Neutrophil (primary cell): ENCODE data around the gene CCDC78.

Experiments
- H3K27ac ChIP-seq: fragments of 200-600 bp; sonication (generic); 2 replicates; pipeline ENCODE4 v1.5.1; 2016; ENCODE audit warnings: mild to moderate bottlenecking, moderate library complexity
- H3K27me3 ChIP-seq: fragments of 200-600 bp; sonication (generic); 2 replicates; pipeline ENCODE4 v1.6.0; 2016; ENCODE audit warnings: mild to moderate bottlenecking
- H3K36me3 ChIP-seq: fragments of 200-600 bp; sonication (generic); 2 replicates; pipeline ENCODE4 v1.5.1; 2017
- H3K4me1 ChIP-seq, 2 experiments: fragments of 200-600 bp in 1 of 2; sonication (generic) in 1 of 2; 1 replicate in 1 of 2; 2 replicates in 1 of 2; pipeline versions ENCODE4 v1.5.1 to v1.6.1; 2013 to 2016; ENCODE audit warnings: low read depth in 1 of 2, low read length in 1 of 2, mild to moderate bottlenecking in 1 of 2, moderate library complexity in 1 of 2; ENCODE audit not compliant: control insufficient read depth in 1 of 2, insufficient read depth in 1 of 2
- H3K4me3 ChIP-seq, 2 experiments: fragments of 200-600 bp in 1 of 2; sonication (generic) in 1 of 2; 1 replicate in 1 of 2; 2 replicates in 1 of 2; pipeline ENCODE4 v1.5.1; 2013 to 2016; ENCODE audit warnings: low read depth in 1 of 2, low read length in 1 of 2, mild to moderate bottlenecking in 1 of 2, moderate library complexity in 1 of 2
- H3K9me3 ChIP-seq: fragments of 200-600 bp; sonication (generic); 2 replicates; pipeline ENCODE4 v1.5.1; 2016
- TF ChIP-seq, protein P1 (sequence below): fragments of 200-600 bp; sonication (generic); IDR thresholded peaks from 2 replicates; pipeline ENCODE4 v1.5.1; 2016; ENCODE audit warnings: antibody characterized with exemption

Gene CCDC78

DNA sequence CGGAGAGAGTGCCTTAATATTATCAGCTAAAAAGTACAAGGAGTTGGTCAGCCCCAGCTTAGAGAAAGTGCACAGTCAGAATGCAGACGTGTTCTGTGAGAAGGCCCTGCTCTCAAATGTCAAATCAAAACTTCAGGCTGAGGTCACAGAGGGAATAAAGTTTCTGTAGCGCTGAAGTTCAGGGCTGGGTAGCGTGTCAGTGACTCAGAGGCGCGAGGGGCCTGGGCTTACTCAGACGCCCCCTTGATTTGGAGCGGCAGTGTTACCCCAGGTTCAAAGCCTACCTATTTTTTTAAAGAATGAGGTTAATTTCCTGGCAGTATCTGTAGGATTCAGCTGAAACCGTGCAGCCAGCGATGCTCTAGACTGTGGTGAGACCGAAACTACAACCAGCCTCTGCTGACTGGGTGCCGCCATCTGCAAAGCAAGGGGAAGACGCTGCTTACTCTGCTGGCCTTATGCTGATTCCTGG lies 9.8 kb upstream of the CCDC78 start:
- Histone ChIP-seq H3K4me1 (peaks cover 8 to 10% of the 10 kb centered on the region in 2 experiments), H3K9me3 (no peaks in the 10 kb centered on the region), H3K27me3 (no peaks in the 10 kb centered on the region), H3K36me3 (peaks cover 65% of the 10 kb centered on the region), H3K4me3 (no peak overlapping the region), H3K27ac (no peak overlapping the region)
- TF ChIP-seq, protein P1, sequence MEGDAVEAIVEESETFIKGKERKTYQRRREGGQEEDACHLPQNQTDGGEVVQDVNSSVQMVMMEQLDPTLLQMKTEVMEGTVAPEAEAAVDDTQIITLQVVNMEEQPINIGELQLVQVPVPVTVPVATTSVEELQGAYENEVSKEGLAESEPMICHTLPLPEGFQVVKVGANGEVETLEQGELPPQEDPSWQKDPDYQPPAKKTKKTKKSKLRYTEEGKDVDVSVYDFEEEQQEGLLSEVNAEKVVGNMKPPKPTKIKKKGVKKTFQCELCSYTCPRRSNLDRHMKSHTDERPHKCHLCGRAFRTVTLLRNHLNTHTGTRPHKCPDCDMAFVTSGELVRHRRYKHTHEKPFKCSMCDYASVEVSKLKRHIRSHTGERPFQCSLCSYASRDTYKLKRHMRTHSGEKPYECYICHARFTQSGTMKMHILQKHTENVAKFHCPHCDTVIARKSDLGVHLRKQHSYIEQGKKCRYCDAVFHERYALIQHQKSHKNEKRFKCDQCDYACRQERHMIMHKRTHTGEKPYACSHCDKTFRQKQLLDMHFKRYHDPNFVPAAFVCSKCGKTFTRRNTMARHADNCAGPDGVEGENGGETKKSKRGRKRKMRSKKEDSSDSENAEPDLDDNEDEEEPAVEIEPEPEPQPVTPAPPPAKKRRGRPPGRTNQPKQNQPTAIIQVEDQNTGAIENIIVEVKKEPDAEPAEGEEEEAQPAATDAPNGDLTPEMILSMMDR = no peak

DNA sequence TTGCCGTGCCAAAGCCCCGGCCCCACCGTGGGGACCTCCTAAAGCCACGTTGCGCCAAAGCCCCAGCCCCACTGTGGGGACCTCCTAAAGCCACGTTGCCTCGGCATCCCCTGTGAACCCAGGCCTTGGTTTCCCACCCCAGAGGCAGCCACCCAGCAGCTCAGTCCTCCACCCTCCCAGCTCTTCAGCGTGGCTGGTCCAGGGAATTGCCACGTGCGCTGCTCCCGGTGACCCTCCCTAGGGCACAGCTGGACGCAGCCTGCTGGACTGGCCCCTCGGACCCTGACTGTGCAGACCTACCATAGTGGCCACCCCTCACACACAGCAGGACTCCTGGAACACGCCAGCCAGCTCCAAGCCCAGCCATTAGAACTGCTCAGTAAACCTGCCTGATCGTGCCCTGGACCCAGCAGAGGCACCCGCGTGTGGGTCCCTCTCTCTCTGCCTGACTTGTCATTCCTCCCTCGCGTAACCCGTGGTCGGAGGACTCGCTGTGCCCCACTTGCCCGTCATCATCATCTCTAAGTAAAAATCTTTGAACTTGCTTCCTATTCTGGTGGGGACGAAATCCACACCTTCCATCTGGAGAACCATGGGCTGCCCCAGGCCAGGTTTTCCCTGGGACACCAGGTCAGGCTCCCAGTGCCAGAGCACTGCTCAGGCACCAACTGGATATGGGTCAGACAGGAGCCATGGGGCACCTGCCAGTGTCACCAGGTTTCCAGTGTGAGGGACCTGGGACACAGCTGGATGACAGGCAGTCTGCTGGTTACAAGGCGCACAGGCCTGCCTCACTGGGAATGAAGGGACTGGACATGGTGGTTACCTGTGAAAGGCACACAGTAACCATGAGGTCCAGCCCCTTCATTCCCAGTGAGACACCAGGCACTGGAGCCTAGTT lies 9.0 kb upstream of the CCDC78 start:
- H3K27ac ChIP-seq = no peak overlapping the region
- TF ChIP-seq, protein P1 = no peak
- no peaks in the 10 kb centered on the region for H3K27me3 ChIP-seq
- H3K4me3 ChIP-seq = no peak overlapping the region
- peaks cover 72% of the 10 kb centered on the region for H3K36me3 ChIP-seq
- no peaks in the 10 kb centered on the region for H3K9me3 ChIP-seq
- peaks cover 4 to 5% of the 10 kb centered on the region in 2 experiments for H3K4me1 ChIP-seq

DNA sequence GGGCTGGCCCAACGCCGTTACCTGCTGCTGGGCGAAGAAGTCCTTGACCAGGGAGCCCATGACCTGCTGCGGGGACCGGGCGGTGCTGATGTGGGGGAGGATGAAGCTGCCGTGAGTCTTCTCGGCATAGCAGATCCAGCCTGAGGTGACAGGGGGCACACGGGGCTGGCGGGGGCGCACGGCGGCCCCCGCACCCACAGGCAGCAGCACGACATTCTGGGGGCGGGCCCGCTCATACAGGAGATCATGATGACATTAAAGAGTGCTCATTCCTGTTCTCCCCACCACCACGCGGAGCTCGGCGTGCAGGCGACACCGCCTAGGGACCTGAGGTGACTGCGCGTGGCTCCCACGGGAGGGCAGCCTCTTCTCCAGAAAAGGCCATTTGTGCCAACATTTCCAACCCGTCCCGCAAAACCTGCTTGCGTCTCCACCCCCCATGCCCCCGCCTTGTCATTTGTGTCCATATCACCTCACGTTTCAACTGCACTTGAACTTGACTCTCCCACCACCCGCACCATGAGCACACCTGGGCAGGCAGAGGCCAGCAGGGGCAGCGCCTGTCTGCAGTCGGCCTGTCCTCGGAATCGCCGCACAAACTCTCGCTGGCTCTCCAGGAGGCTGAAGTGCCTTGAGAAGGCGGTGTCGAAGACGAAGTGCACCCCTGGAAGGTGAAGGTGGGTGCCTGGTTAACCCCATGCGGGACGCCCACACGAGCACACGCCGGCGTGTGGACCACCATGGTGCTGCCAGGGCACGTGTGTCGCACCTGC lies 8.2 kb upstream of the CCDC78 start:
- no peak overlapping the region for H3K27ac ChIP-seq
- no peaks in the 10 kb centered on the region for H3K9me3 ChIP-seq
- H3K27me3 ChIP-seq = peaks cover 5% of the 10 kb centered on the region
- no peak overlapping the region for H3K4me3 ChIP-seq
- TF ChIP-seq, protein P1 = no peak
- H3K4me1 ChIP-seq = no peaks in the 10 kb centered on the region
- H3K36me3 ChIP-seq = peaks cover 76% of the 10 kb centered on the region

DNA sequence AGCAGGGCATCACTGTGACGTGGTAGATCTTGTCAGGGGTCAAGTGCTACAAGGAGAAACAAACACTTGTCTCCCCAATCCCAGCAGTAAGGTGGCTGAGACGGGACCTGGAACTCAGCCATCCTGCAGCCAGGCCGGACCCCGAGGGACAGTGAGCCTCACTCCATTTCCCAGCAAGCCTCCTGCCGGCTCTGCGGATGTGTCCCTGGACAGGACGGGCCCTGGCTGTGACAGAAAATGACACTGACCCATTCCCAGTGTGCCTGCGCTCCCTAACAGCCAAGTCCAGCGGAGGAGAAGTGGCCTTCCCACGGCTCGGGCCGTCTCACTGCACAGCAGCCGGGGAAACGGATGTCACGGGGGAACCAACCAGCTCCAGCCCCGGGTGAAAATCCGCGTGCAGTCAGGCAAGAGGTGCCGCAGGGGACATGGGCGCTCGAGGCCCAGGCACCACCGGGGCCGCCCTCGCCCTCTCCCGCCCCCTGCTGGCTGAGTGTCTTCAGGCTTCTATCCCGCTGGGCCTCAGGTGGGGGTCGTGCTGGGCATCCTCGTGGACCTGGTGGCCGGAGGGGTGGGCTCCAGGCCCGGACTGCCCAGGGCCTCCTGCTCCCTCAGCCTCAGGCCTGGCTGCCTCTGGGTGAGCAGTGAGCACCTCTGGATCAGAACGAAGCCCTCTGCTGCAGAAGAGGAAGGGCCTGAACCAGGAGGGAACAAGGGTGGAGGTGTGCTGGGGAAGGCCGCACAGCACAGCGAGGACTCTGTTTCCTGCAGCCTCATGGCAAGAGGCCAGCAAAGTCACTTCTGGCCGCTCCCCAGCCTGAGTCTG lies 7.4 kb upstream of the CCDC78 start:
- peaks cover 13% of the 10 kb centered on the region for H3K27me3 ChIP-seq

More for the DNA sequence above, 7.4 kb upstream of the CCDC78 start:
- Histone ChIP-seq H3K4me1 (peaks cover 0 to 2% of the 10 kb centered on the region in 2 experiments), H3K36me3 (peaks cover 76% of the 10 kb centered on the region), H3K27ac (no peak overlapping the region), H3K4me3 (no peak overlapping the region), H3K9me3 (no peaks in the 10 kb centered on the region)
- TF ChIP-seq, protein P1 = no peak
